ENCODE measurements around the gene GNS. TPM values are rescaled to one million over a fixed set of nuclear protein-coding genes. Genes with fewer than 3 reads are reported as not detected.

Gene GNS
- total RNA-seq, 6 experiments from 2014 or later, result 41.0 to 87.5 (median 63.7) TPM

- H3K27me3 ChIP-seq, result no peaks in the 10 kb centered on the region
- 20% methylated on average over 1 of the region's 4 CpGs for WGBS (ENCODE audit: insufficient coverage, low coverage, low lambda C conversion rate, missing lambda C conversion rate)
- no peaks in the 10 kb centered on the region for H3K4me1 ChIP-seq
- H3K36me3 ChIP-seq, result peaks cover 0 to 31% (median 9%) of the 10 kb centered on the region in 4 donors
- ATAC-seq, result peak in 1 of 4 donors; percentile 14
- H3K9me3 ChIP-seq, result no peaks in the 10 kb centered on the region
- intact Hi-C loops (cut with DNase I), result no loop called here
- no peak overlapping the region for H3K4me3 ChIP-seq
- TF ChIP-seq, protein P1, sequence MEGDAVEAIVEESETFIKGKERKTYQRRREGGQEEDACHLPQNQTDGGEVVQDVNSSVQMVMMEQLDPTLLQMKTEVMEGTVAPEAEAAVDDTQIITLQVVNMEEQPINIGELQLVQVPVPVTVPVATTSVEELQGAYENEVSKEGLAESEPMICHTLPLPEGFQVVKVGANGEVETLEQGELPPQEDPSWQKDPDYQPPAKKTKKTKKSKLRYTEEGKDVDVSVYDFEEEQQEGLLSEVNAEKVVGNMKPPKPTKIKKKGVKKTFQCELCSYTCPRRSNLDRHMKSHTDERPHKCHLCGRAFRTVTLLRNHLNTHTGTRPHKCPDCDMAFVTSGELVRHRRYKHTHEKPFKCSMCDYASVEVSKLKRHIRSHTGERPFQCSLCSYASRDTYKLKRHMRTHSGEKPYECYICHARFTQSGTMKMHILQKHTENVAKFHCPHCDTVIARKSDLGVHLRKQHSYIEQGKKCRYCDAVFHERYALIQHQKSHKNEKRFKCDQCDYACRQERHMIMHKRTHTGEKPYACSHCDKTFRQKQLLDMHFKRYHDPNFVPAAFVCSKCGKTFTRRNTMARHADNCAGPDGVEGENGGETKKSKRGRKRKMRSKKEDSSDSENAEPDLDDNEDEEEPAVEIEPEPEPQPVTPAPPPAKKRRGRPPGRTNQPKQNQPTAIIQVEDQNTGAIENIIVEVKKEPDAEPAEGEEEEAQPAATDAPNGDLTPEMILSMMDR (IDR thresholded peaks at IDR 0.05), result no peak
- no peak for TF ChIP-seq POLR2A (IDR thresholded peaks at IDR 0.05)
- no peak overlapping the region for H3K27ac ChIP-seq
- DNase-seq, result no peak
Measured at GRCh38 chr12:64716371-64716770, 42.8 kb downstream of the GNS start.

- TF ChIP-seq POLR2A (IDR thresholded peaks at IDR 0.05), result no peak
- TF ChIP-seq, protein P1 (IDR thresholded peaks at IDR 0.05), result no peak
- Histone ChIP-seq H3K27me3 (no peaks in the 10 kb centered on the region), H3K4me1 (no peaks in the 10 kb centered on the region), H3K27ac (no peak overlapping the region), H3K4me3 (no peak overlapping the region), H3K9me3 (no peaks in the 10 kb centered on the region), H3K36me3 (peaks cover 0 to 15% (median 5%) of the 10 kb centered on the region in 4 donors)
- intact Hi-C loops (cut with DNase I), result no loop called here
- 63% methylated on average over 4 of the region's 5 CpGs for WGBS (ENCODE audit: insufficient coverage, low coverage, low lambda C conversion rate, missing lambda C conversion rate)
- DNase-seq, result no peak
- ATAC-seq, result peak; percentile 21 to 55 (median 46)
Measured at GRCh38 chr12:64714551-64714968, 44.6 kb downstream of the GNS start.

DNA sequence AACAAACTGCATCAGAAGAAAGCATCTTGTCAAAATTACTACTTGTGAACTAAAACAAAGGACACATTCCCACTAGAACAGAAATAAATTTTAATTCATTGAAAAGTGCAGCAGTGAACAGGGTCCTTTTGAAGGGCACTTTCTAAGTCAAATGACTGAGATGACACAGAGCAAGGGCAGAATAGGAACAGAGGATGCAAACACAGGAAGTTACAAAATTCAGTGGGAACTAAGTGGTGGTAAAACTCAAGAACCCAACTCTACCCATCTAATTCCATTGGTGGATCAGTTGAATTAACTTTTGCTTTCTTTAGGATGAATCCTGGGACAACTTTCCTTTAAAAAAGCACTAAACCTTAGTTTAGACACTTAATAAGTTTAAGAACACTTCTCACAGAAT lies 45.8 kb downstream of the GNS start:
- no peak overlapping the region for H3K27ac ChIP-seq
- TF ChIP-seq, protein P1 (IDR thresholded peaks at IDR 0.05), result no peak
- TF ChIP-seq POLR2A (IDR thresholded peaks at IDR 0.05), result no peak
- ATAC-seq, result peak in 2 of 4 donors; percentile 46 to 49

DNA sequence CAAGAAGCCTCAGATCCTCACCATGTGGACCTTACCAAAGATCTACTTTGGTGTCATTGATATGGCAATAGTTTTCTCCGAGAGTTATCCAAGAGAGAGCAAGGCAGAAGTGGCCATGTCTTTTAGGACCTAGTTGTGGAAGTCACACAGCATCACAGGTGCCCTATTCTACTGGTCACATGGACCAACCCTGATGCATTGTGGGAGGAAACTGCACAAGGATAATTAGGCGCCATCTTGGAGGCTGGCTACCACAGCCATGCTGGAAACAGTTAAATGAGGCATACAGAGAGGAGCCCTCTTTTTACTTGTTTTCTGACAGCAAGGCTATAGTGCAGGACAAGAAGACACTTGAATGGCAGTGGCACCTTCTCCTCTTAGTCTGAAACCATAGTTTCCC lies 49.8 kb downstream of the GNS start:
- H3K27me3 ChIP-seq, result no peaks in the 10 kb centered on the region
- TF ChIP-seq, protein P1 (IDR thresholded peaks at IDR 0.05), result no peak
- TF ChIP-seq POLR2A (IDR thresholded peaks at IDR 0.05), result no peak
- 100% methylated on average over 1 of the region's 2 CpGs for WGBS (ENCODE audit: insufficient coverage, low coverage, low lambda C conversion rate, missing lambda C conversion rate)
- H3K4me1 ChIP-seq, result no peaks in the 10 kb centered on the region
- DNase-seq, result no peak
- H3K27ac ChIP-seq, result no peak overlapping the region
- H3K4me3 ChIP-seq, result no peak overlapping the region
- ATAC-seq, result no peak
- intact Hi-C loops (cut with DNase I), result no loop called here
- H3K36me3 ChIP-seq, result no peaks in the 10 kb centered on the region
- H3K9me3 ChIP-seq, result no peaks in the 10 kb centered on the region

More for the DNA sequence above, 45.8 kb downstream of the GNS start:
- no peak for DNase-seq
- H3K9me3 ChIP-seq, result no peaks in the 10 kb centered on the region
- H3K4me1 ChIP-seq, result no peaks in the 10 kb centered on the region
- H3K4me3 ChIP-seq, result no peak overlapping the region
- no peaks in the 10 kb centered on the region for H3K27me3 ChIP-seq
- H3K36me3 ChIP-seq, result peaks cover 0 to 15% (median 5%) of the 10 kb centered on the region in 4 donors
- intact Hi-C loops (cut with DNase I), result no loop called here

GRCh38 chr12:64707926-64708325 lies 51.3 kb downstream of the GNS start:
- intact Hi-C loops (cut with DNase I), result no loop called here
- H3K27me3 ChIP-seq, result no peaks in the 10 kb centered on the region
- no peak overlapping the region for H3K27ac ChIP-seq
- no peaks in the 10 kb centered on the region for H3K9me3 ChIP-seq
- TF ChIP-seq POLR2A (IDR thresholded peaks at IDR 0.05), result no peak
- TF ChIP-seq, protein P1 (IDR thresholded peaks at IDR 0.05), result no peak
- no peak for ATAC-seq
- H3K4me1 ChIP-seq, result no peaks in the 10 kb centered on the region
- no peaks in the 10 kb centered on the region for H3K36me3 ChIP-seq
- no peak overlapping the region for H3K4me3 ChIP-seq
- DNase-seq, result no peak
- WGBS (ENCODE audit: insufficient coverage, low coverage, low lambda C conversion rate, missing lambda C conversion rate), result 78% methylated on average over 2 of the region's 2 CpGs

Measured in right lobe of liver (tissue), 6 donors.